IPS-15b (cell line): ENCODE results near the gene DLGAP5.
A peak's percentile ranks its signal among the peaks of the same experiment; 100 is the strongest.

Experiments used
- H3K27me3 ChIP-seq: one replicate; pipeline ENCODE4 v1.6.1; 2013; ENCODE audit warnings: low read length; ENCODE audit not compliant: control insufficient read depth, insufficient read depth
- H3K36me3 ChIP-seq: one replicate; pipeline ENCODE4 v1.6.1; 2013; ENCODE audit warnings: low read length; ENCODE audit not compliant: control insufficient read depth, insufficient read depth
- H3K4me1 ChIP-seq: one replicate; pipeline ENCODE4 v1.6.1; 2013; ENCODE audit warnings: mild to moderate bottlenecking, low read length; ENCODE audit not compliant: control insufficient read depth, insufficient read depth
- H3K4me3 ChIP-seq: one replicate; pipeline ENCODE4 v1.5.1; 2013; ENCODE audit warnings: low read depth, low read length
- H3K9ac ChIP-seq: one replicate; pipeline ENCODE4 v1.6.1; 2013; ENCODE audit warnings: low read depth, mild to moderate bottlenecking, low read length
- H3K9me3 ChIP-seq: one replicate; pipeline ENCODE4 v1.6.1; 2013; ENCODE audit warnings: mild to moderate bottlenecking, low read length; ENCODE audit not compliant: control insufficient read depth, insufficient read depth

Gene DLGAP5

DNA sequence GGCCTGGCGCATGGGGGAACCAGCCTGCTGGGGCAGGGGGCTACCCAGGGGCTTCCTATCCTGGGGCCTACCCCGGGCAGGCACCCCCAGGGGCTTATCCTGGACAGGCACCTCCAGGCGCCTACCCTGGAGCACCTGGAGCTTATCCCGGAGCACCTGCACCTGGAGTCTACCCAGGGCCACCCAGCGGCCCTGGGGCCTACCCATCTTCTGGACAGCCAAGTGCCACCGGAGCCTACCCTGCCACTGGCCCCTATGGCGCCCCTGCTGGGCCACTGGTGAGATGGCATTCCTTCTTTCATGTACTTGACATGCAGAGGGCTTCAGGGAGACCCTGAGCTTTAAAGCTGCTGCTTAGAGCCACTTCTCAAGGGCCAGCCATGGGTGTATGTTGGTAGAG, 53.3 kb downstream of the DLGAP5 start:
- Histone ChIP-seq H3K9me3 (no peaks in the 10 kb centered on the region), H3K36me3 (no peaks in the 10 kb centered on the region), H3K9ac (no peak overlapping the region), H3K27me3 (no peaks in the 10 kb centered on the region), H3K4me1 (no peaks in the 10 kb centered on the region), H3K4me3 (no peak overlapping the region)

DNA sequence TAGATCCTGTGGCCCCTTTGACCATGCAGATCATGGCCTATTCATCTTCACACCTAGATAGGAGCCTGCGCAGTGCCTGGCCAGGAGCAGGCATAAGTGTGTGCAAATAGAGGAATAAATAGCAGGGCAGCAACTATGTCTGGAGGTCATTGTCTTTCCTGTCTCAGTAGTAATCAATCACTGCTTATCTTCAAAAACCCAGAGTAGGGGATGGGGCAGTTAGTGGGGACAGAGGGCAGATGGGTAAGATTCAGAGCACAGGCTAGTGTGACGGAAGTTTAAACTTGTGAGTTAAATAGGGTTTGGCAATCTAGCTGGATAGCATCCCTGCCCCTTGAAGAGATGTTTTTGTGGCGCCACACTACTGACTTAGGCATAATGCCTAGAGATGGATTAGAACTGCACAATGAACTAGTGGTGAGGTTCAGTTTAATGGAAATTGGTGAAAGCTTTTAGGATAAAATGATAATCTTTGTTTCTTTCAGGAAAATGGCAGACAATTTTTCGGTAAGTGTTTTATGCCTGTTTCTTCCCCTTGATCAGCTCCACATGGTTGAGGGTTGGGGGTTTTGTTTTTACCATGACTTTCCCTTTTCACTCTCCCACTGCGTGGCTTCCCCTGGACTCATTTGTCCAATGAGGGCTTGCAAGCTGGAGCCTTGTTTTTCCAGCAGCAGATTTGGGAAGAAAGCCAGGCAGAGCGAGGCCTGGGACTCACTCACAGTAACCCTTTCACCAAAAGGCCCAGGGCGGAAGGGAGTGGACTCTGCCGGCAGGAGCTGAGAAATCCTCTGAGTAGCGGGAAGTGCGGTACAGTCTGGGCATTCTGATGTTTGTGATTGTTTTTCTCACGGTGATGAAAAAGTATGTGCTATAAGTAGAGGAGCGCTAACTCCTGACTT, 54.2 kb downstream of the DLGAP5 start:
- Histone ChIP-seq H3K27me3 (no peaks in the 10 kb centered on the region), H3K4me1 (no peaks in the 10 kb centered on the region), H3K4me3 (no peak overlapping the region), H3K9me3 (no peaks in the 10 kb centered on the region), H3K36me3 (no peaks in the 10 kb centered on the region), H3K9ac (no peak overlapping the region)

DNA sequence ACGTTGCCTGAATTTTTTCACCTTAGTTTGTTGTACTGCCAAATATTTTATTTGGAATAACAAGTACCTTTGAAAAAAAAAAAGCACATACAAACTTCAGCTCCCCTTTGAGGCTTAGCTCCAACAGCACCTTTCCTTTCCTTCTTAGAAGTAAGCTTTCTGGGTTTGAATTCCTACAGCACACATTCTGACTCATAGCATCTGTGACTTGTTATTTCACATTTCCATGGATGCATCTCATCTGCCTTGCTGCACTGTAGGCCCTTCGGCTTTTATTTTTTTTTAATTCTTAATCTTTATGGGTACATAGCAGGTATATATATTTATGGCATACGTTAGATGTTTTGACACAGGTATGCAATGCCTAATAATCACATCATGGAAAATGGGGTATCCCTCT, 55.1 kb downstream of the DLGAP5 start:
- H3K4me3 ChIP-seq = no peak overlapping the region
- H3K4me1 ChIP-seq = no peaks in the 10 kb centered on the region
- no peaks in the 10 kb centered on the region for H3K36me3 ChIP-seq
- H3K27me3 ChIP-seq = peaks cover 6% of the 10 kb centered on the region
- no peak overlapping the region for H3K9ac ChIP-seq
- no peaks in the 10 kb centered on the region for H3K9me3 ChIP-seq

DNA sequence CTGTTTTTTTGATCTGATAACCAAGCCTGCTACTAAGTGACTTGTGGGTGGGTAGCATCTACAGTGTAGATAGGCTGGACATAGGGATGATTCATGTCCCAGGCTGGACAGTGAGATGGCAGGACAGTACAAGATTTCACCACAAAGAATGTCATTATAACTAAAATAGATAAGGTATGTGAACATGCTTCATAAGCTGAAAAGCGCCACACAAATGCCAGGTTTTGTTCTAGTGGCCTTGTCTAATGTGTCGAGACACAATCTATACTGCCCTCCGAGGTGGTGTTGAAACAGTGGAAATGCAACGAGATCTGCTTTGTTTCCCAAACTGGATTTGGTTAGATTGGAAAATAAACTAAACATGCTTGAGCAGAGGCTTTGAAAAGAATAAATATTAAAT, 58.0 kb downstream of the DLGAP5 start:
- no peaks in the 10 kb centered on the region for H3K36me3 ChIP-seq
- H3K9me3 ChIP-seq = no peaks in the 10 kb centered on the region
- no peak overlapping the region for H3K9ac ChIP-seq
- H3K27me3 ChIP-seq = peaks cover 26% of the 10 kb centered on the region
- no peak overlapping the region for H3K4me3 ChIP-seq
- no peaks in the 10 kb centered on the region for H3K4me1 ChIP-seq

DNA sequence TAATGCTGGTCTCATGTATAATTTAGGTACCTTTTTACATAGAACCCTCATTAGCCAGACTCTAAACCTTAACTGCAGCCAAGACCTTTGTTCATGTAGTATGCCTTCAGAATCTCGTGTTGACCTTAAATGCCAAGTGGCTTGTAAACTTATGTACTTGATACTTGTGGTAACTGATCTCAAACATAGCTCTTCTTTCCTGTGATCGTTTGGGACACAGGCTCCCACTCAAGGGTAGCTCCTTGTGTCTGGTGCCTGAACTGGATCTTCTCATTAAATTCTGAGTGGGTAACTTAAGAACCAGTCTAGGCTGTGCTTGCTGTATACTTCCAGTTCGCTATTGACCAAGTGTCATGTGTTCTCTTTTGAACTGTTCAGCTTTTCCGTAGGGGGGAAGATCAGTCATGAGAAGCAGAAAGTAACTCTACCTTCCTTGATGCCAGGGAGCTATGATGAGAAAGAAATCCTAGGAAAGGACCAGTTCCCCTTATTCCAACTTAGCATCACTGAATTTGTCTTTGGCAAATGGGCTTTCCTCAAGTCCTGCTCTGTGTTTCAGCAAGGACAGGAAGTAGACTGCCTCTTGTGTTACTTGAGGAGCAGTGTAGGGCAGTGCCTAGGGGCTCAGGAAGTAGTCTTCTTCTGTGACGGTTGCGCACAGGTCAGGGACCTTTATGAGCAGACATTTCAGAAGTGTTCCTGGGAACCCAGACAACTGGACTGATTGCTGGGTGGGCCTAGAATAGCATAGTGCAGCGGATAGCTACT, 59.8 kb downstream of the DLGAP5 start:
- Histone ChIP-seq H3K4me3 (no peak overlapping the region), H3K9ac (no peak overlapping the region), H3K27me3 (peaks cover 44% of the 10 kb centered on the region), H3K4me1 (no peaks in the 10 kb centered on the region), H3K9me3 (no peaks in the 10 kb centered on the region), H3K36me3 (no peaks in the 10 kb centered on the region)

DNA sequence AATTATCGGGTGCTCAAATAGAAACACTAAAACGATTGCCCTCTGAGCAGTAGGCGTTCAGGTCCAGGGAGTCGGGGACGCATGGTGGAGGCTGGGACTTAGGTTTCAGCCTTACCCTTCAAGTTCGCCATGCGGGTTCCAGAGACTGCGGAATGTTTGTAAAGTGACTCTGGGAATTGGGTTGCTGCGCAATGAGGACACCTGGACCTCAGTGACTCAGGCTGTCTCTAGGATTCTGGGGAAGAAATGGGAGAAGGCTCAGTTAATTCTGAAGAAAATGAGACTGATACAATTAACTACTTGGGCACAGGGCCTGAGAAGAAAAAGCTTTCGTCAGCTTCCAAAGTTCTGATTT, 61.2 kb downstream of the DLGAP5 start:
- H3K4me3 ChIP-seq = peak overlapping the region; percentile 61
- no peak overlapping the region for H3K9ac ChIP-seq
- no peaks in the 10 kb centered on the region for H3K4me1 ChIP-seq
- H3K9me3 ChIP-seq = no peaks in the 10 kb centered on the region
- peaks cover 47% of the 10 kb centered on the region for H3K27me3 ChIP-seq
- no peaks in the 10 kb centered on the region for H3K36me3 ChIP-seq

DNA sequence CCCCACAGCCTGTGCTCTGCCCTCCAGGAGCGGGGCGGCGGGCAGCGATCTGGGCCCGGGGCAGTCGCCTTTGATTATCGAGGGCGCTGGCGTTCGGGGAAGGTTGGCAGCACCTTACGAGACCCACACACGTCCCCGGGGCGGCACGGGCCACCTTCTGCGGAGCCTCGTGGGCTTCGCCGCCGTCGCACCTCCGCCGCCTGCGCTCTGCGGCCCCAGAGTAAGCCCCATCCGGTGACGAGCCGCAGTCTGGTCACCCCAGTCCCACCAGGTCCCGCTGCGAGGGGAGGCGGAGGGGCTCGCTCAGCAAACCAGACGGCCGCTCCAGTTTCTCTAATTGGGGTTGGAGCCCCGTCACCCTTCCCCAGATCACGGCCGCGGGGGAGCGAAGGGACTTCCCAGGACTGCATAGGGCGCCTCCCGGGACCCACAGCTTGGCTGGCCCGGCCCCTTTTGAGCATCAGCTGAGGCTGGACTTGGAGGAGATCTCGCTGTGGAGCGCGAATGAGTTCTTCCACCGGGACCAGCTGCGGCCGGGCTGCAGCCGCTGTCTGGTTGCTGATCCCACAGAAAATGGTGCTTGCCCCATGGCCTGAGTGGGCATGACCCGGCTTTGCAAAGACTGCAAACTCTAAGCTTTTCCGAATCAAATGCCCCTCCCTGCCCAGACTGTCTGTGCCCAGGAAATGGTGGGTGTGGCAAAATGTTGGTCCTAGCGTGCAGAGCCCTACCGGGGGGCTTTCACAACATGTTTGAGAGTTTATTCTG, 61.8 kb downstream of the DLGAP5 start:
- H3K4me3 ChIP-seq = peak overlapping the region; percentile 61
- peaks cover 47% of the 10 kb centered on the region for H3K27me3 ChIP-seq
- H3K9ac ChIP-seq = no peak overlapping the region

DNA sequence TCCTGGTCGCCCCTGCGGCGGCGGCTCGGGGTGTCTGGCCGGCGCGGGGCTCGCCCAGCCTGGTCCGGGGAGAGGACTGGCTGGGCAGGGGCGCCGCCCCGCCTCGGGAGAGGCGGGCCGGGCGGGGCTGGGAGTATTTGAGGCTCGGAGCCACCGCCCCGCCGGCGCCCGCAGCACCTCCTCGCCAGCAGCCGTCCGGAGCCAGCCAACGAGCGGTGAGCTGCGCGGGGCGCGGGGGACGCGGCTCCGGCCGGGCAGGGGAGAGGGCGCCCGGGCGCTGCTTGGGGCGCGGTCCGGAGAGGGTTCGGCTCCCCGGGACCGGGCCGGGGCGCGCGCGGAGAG, 62.3 kb downstream of the DLGAP5 start, which contains the start of gene LGALS3:
Gene LGALS3 (plus strand): TSS at position 167 of the 342 bp plus-strand sequence. CDS start 8,122 bp downstream, outside the sequence.
- H3K36me3 ChIP-seq = no peaks in the 10 kb centered on the region
- no peak within 1 kb of the TSS for H3K9ac ChIP-seq
- H3K4me3 ChIP-seq = peak within 1 kb of the TSS; percentile 61
- H3K27me3 ChIP-seq = peaks cover 47% of the 10 kb centered on the region
- H3K4me1 ChIP-seq = no peaks in the 10 kb centered on the region
- H3K9me3 ChIP-seq = no peaks in the 10 kb centered on the region

More for the DNA sequence above, 61.8 kb downstream of the DLGAP5 start:
- Histone ChIP-seq H3K36me3 (no peaks in the 10 kb centered on the region), H3K9me3 (no peaks in the 10 kb centered on the region), H3K4me1 (no peaks in the 10 kb centered on the region)

DNA sequence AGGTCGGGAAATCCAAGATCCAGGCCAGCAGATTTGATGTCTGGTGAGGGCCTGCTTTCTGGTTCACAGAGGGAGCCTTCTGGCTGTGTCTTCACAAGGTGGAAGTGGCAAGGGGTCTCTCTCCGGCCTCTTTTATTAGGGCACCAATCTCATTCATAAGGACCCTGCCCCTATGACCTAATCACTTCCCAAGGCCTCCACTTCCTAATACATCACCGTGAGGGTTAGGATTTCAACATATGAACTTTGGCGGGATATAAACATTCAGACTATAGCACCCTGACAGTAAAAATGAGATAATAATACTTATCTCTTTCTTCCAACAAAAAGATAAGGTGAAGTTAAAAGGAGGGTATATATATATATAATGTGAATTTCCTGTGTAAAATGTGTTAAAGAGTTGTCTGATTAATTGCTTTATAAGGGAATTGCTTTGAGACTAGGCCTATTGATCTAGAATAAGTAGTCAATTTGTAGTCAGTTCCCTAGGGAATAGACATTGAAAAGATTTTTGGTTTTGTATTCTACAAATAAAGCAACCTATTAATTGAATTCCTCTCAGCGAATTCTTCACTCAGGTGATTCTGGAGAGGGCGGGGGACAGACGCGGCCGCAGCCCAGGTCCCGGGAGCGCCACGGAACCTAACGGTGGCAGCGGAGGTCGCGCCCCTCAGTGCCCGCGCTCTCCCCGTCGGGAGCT, 62.8 kb downstream of the DLGAP5 start:
- no peak overlapping the region for H3K9ac ChIP-seq
- H3K4me3 ChIP-seq = peak overlapping the region; percentile 61
- H3K4me1 ChIP-seq = no peaks in the 10 kb centered on the region
- no peaks in the 10 kb centered on the region for H3K9me3 ChIP-seq
- peaks cover 47% of the 10 kb centered on the region for H3K27me3 ChIP-seq
- no peaks in the 10 kb centered on the region for H3K36me3 ChIP-seq

DNA sequence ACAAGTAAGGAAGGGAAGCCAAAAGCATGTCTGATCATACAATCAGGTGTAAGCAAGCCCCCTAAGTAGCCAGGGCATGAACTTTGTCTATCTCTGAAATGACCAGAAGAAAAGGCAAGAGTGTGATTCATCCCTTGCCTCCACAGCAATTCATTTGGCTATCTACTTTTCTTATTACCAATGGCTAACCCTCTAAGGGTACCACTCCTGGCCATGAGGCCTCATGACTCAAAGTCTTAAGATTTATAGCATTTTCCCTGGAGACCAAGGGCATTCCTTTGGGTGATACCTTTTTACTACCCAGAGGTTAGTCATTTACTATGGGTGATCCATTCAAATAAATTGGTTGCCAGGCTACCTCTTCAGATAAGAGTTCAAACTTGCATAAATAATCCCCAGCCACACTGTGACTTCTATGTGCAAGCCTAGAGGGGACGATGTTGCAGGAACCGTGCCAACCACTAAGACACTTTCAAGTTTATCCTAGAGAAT, 63.9 kb downstream of the DLGAP5 start:
- Histone ChIP-seq H3K9me3 (no peaks in the 10 kb centered on the region), H3K9ac (no peak overlapping the region), H3K36me3 (no peaks in the 10 kb centered on the region), H3K4me1 (no peaks in the 10 kb centered on the region), H3K27me3 (peaks cover 47% of the 10 kb centered on the region), H3K4me3 (no peak overlapping the region)

DNA sequence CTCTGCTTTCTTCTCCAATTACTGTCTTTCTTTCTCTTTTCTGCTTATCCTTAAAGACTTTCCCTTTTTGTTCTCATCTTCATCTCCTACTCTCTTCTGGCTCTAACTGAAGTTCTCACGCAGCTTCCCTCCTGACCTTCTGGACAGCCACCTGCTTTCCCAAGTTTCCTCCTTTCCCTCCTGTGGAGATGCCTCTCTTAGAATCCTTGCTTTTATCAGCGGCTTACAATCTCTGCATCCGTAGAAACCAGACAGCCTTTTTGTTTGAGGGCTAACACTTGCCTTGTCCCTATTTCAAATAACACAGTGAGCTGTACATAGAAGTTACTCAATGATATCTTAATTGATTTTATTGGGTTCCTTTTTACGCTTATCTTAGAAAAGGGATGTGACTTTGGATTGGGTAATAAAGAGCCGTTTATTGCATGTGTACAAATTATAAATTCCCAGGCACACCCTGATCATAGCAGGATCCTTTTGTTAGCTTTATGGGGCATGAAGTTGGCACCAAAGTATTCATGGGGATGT, 64.4 kb downstream of the DLGAP5 start:
- no peaks in the 10 kb centered on the region for H3K36me3 ChIP-seq
- no peak overlapping the region for H3K4me3 ChIP-seq
- no peak overlapping the region for H3K9ac ChIP-seq
- no peaks in the 10 kb centered on the region for H3K4me1 ChIP-seq
- H3K9me3 ChIP-seq = no peaks in the 10 kb centered on the region
- peaks cover 47% of the 10 kb centered on the region for H3K27me3 ChIP-seq
